GM23338 (cell line): ENCODE measurements around the gene TRPC3. TPM values are rescaled to one million over a fixed set of nuclear protein-coding genes. Genes with fewer than 3 reads are reported as not detected.

Source experiments
- ATAC-seq: fragments of 200-7000 bp; cut with Tn5 transposase; 3 replicates; pipeline ENCODE4 v1.9.1; 2020
- DNase-seq: peaks from one replicate; pipeline ENCODE4 v3.0.0-alpha.2; 2015; ENCODE audit warnings: low spot score
- H2AFZ ChIP-seq: fragments of 200-600 bp; sonication (generic); 2 replicates; pipeline ENCODE4 v1.8.0; 2016; ENCODE audit warnings: antibody characterized with exemption, mild to moderate bottlenecking, moderate library complexity
- H3F3A ChIP-seq: fragments of 200-600 bp; sonication (generic); replicated peaks from 2 replicates; pipeline ENCODE4 v1.8.0; 2017; ENCODE audit warnings: antibody characterized with exemption, mixed run types, low read depth
- H3K27ac ChIP-seq: fragments of 200-600 bp; sonication (generic); 2 replicates; pipeline ENCODE4 v1.6.1; 2016; ENCODE audit warnings: low read depth
- H3K27me3 ChIP-seq: fragments of 200-600 bp; sonication (generic); 2 replicates; pipeline ENCODE4 v1.8.0; 2016; ENCODE audit warnings: mild to moderate bottlenecking, mixed run types, moderate library complexity; ENCODE audit not compliant: insufficient read depth
- H3K36me3 ChIP-seq: fragments of 200-600 bp; sonication (generic); 2 replicates; pipeline ENCODE4 v1.8.0; 2016; ENCODE audit warnings: mild to moderate bottlenecking; ENCODE audit not compliant: insufficient read depth
- H3K4me1 ChIP-seq: fragments of 200-600 bp; sonication (generic); 2 replicates; pipeline ENCODE4 v1.8.0; 2016; ENCODE audit warnings: mild to moderate bottlenecking, moderate library complexity; ENCODE audit not compliant: insufficient read depth
- H3K4me2 ChIP-seq: fragments of 200-600 bp; sonication (generic); 2 replicates; pipeline ENCODE4 v1.7.1; 2017; ENCODE audit warnings: mixed run types
- H3K4me3 ChIP-seq: fragments of 200-600 bp; sonication (generic); 2 replicates; pipeline ENCODE4 v1.6.1; 2016; ENCODE audit warnings: mixed run types
- H3K79me2 ChIP-seq: fragments of 200-600 bp; sonication (generic); replicated peaks from 2 replicates; pipeline ENCODE4 v1.8.0; 2017; ENCODE audit warnings: mild to moderate bottlenecking; ENCODE audit not compliant: insufficient read depth
- H3K9me2 ChIP-seq: fragments of 200-600 bp; sonication (generic); 2 replicates; pipeline ENCODE4 v1.8.0; 2017; ENCODE audit not compliant: insufficient read depth
- H4K20me1 ChIP-seq: fragments of 200-600 bp; sonication (generic); replicated peaks from 2 replicates; pipeline ENCODE4 v1.8.0; 2017; ENCODE audit warnings: mild to moderate bottlenecking; ENCODE audit not compliant: insufficient read depth
- H3K27ac Mint-ChIP-seq: 2 replicates; pipeline ENCODE4 v1.8.0; 2020; ENCODE audit warnings: inconsistent platforms, mild to moderate bottlenecking, moderate library complexity, mixed read lengths
- H3K27me3 Mint-ChIP-seq: 3 replicates; pipeline ENCODE4 v1.8.0; 2022; ENCODE audit warnings: low read depth, mild to moderate bottlenecking, moderate library complexity, mixed read lengths, inconsistent platforms; ENCODE audit not compliant: insufficient read depth, poor library complexity
- H3K36me3 Mint-ChIP-seq: 3 replicates; pipeline ENCODE4 v1.8.0; 2021; ENCODE audit warnings: low read depth, mild to moderate bottlenecking, inconsistent platforms, moderate library complexity, mixed read lengths
- H3K4me1 Mint-ChIP-seq: 3 replicates; pipeline ENCODE4 v1.8.0; 2020; ENCODE audit warnings: mild to moderate bottlenecking, inconsistent platforms, mixed read lengths
- H3K4me3 Mint-ChIP-seq: 3 replicates; pipeline ENCODE4 v1.8.0; 2021; ENCODE audit warnings: moderate library complexity, mild to moderate bottlenecking, inconsistent platforms, mixed read lengths
- H3K9me3 Mint-ChIP-seq: 3 replicates; pipeline ENCODE4 v1.8.0; 2020; ENCODE audit warnings: moderate library complexity, mild to moderate bottlenecking, inconsistent platforms, mixed read lengths
- EZH2 ChIP-seq: fragments of 200-600 bp; sonication (generic); IDR thresholded peaks from one replicate; pipeline ENCODE4 v1.8.0; 2017; ENCODE audit warnings: antibody characterized with exemption, mild to moderate bottlenecking, low read depth; ENCODE audit not compliant: unreplicated experiment
- EZH2phosphoT487 ChIP-seq: fragments of 200-600 bp; sonication (generic); IDR thresholded peaks from one replicate; pipeline ENCODE4 v1.8.1; 2018; ENCODE audit warnings: antibody characterized with exemption; ENCODE audit not compliant: unreplicated experiment
- JUNB ChIP-seq: IDR thresholded peaks from one replicate; pipeline ENCODE4 v1.6.1; 2016; ENCODE audit warnings: antibody characterized with exemption; ENCODE audit not compliant: unreplicated experiment
- NANOG ChIP-seq: IDR thresholded peaks from 2 replicates; pipeline ENCODE4 v1.6.1; 2016; ENCODE audit warnings: antibody characterized with exemption, borderline replicate concordance
- STAT1 ChIP-seq: IDR thresholded peaks from one replicate; pipeline ENCODE4 v1.6.1; 2016; ENCODE audit warnings: antibody characterized with exemption; ENCODE audit not compliant: unreplicated experiment
- polyA plus RNA-seq: library from polyadenylated mRNA; unstranded; fragments of >200 nt; fragmentation: Nextera tagmentation; extraction: Ambion mirVana; gene quantifications from 2 replicates; pipeline ENCODE4 v1.2.1, GENCODE V29; 2016
- total RNA-seq: library from RNA; depleted of rRNA; stranded (reverse); fragments of >200 nt; shearing (Covaris generic); gene quantifications from 2 replicates; pipeline ENCODE4 v1.2.3, GENCODE V29; 2014
- TF ChIP-seq, protein P1 (sequence below): fragments of 250-450 bp; sonication (Bioruptor Pico); IDR thresholded peaks from 2 replicates; pipeline ENCODE4 v1.5.0; 2020; ENCODE audit warnings: mild to moderate bottlenecking, moderate library complexity
- TF ChIP-seq, protein P2 (sequence below): IDR thresholded peaks from 2 replicates; pipeline ENCODE4 v1.6.1; 2016; ENCODE audit warnings: antibody characterized with exemption

TRPC3 gene
- total and polyA plus RNA-seq, 2 experiments from 2014 or later = 0.44 to 1.0 TPM

DNA sequence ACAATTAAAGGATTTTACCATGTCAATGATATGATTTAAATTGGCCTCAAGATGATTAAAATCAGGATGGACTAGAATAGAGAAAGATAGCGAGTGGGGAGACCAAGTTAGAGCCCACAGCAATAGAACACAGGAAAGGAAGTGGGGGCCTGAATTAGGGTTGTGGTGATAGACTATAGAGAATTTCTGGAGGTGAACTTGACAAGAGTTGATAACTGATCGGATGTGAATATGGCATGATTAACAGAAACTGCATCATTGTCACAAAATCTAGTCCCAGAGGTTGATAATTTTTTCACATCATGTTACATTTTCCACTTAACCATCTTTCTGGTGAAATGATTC is 26.3 kb upstream of the TRPC3 start (continued):
- TF ChIP-seq, protein P1, sequence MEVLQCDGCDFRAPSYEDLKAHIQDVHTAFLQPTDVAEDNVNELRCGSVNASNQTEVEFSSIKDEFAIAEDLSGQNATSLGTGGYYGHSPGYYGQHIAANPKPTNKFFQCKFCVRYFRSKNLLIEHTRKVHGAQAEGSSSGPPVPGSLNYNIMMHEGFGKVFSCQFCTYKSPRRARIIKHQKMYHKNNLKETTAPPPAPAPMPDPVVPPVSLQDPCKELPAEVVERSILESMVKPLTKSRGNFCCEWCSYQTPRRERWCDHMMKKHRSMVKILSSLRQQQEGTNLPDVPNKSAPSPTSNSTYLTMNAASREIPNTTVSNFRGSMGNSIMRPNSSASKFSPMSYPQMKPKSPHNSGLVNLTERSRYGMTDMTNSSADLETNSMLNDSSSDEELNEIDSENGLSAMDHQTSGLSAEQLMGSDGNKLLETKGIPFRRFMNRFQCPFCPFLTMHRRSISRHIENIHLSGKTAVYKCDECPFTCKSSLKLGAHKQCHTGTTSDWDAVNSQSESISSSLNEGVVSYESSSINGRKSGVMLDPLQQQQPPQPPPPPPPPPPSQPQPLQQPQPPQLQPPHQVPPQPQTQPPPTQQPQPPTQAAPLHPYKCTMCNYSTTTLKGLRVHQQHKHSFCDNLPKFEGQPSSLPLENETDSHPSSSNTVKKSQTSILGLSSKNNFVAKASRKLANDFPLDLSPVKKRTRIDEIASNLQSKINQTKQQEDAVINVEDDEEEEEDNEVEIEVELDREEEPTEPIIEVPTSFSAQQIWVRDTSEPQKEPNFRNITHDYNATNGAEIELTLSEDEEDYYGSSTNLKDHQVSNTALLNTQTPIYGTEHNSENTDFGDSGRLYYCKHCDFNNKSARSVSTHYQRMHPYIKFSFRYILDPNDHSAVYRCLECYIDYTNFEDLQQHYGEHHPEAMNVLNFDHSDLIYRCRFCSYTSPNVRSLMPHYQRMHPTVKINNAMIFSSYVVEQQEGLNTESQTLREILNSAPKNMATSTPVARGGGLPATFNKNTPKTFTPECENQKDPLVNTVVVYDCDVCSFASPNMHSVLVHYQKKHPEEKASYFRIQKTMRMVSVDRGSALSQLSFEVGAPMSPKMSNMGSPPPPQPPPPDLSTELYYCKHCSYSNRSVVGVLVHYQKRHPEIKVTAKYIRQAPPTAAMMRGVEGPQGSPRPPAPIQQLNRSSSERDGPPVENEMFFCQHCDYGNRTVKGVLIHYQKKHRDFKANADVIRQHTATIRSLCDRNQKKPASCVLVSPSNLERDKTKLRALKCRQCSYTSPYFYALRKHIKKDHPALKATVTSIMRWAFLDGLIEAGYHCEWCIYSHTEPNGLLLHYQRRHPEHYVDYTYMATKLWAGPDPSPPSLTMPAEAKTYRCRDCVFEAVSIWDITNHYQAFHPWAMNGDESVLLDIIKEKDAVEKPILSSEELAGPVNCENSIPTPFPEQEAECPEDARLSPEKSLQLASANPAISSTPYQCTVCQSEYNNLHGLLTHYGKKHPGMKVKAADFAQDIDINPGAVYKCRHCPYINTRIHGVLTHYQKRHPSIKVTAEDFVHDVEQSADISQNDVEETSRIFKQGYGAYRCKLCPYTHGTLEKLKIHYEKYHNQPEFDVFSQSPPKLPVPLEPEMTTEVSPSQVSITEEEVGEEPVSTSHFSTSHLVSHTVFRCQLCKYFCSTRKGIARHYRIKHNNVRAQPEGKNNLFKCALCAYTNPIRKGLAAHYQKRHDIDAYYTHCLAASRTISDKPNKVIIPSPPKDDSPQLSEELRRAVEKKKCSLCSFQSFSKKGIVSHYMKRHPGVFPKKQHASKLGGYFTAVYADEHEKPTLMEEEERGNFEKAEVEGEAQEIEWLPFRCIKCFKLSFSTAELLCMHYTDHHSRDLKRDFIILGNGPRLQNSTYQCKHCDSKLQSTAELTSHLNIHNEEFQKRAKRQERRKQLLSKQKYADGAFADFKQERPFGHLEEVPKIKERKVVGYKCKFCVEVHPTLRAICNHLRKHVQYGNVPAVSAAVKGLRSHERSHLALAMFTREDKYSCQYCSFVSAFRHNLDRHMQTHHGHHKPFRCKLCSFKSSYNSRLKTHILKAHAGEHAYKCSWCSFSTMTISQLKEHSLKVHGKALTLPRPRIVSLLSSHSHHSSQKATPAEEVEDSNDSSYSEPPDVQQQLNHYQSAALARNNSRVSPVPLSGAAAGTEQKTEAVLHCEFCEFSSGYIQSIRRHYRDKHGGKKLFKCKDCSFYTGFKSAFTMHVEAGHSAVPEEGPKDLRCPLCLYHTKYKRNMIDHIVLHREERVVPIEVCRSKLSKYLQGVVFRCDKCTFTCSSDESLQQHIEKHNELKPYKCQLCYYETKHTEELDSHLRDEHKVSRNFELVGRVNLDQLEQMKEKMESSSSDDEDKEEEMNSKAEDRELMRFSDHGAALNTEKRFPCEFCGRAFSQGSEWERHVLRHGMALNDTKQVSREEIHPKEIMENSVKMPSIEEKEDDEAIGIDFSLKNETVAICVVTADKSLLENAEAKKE (CRISPR knock-in tag) = no peak
- TF ChIP-seq STAT1 = no peak
- TF ChIP-seq NANOG = no peak
- no peak for TF ChIP-seq JUNB
- no peak for TF ChIP-seq EZH2phosphoT487
- TF ChIP-seq EZH2 = no peak

DNA sequence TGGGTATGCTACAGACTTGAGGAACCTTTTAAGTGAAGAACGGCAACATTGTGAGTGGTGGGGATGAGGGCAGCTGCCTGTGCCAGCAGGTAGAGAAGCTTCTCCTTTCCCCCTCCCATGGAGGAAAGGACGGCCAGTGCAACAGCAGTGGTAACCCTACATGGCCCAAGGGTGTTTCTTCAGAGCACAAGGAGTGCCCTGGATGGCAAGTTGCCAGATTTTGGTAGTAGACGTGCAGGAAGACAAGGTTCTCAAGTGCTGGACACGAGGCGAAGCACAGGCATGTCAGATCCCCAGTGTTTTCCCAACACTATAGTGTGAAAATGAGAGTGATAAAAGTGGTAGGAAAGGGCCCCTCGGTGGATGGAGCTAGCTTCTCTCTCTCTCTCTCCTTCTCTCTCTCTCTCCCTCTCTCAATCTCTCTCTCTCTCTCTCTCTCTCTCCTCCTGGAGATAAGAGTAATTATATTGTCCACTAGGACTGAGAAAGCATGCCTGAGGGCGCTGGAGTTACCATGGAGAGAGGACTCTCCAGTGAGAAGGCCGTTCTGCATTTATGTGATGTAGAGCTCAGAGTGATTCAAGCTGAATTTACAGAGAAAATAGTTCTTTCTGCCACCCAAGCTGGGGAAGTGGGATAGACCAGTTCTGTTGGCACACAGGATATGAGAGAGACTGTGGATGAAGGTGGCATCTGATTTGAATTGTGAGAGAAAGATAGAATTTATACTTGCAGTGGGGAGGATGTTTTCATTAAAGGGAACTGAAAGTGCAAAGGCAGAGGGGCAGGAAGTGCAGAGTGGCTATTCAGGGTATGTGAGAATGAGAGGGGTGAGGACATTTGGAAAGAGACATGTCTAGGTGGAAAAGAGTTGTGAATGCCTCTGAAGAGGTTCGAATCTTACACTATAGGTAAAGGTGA is 25.7 kb upstream of the TRPC3 start:
- Histone ChIP-seq H4K20me1 (no peaks in the 10 kb centered on the region), H3K27me3 (no peaks in the 10 kb centered on the region), H3K4me1 (no peaks in the 10 kb centered on the region), H3K4me2 (no peak overlapping the region), H3K36me3 (no peaks in the 10 kb centered on the region), H3F3A (no peaks in the 10 kb centered on the region), H3K27ac (no peak overlapping the region), H3K79me2 (no peaks in the 10 kb centered on the region), H3K4me3 (no peak overlapping the region), H2AFZ (peak overlapping the region; percentile 66; the same call in 1 of the 2 replicates), H3K9me2 (no peaks in the 10 kb centered on the region)
- Mint-ChIP-seq H3K4me1 (peaks cover 2% of the 10 kb centered on the region; the same call in 1 of the 3 replicates), H3K27ac (no peak overlapping the region), H3K4me3 (no peak overlapping the region), H3K27me3 (peaks cover 2% of the 10 kb centered on the region), H3K36me3 (no peaks in the 10 kb centered on the region), H3K9me3 (no peaks in the 10 kb centered on the region)
- no peak for ATAC-seq
- no peak for DNase-seq
- TF ChIP-seq, protein P2, sequence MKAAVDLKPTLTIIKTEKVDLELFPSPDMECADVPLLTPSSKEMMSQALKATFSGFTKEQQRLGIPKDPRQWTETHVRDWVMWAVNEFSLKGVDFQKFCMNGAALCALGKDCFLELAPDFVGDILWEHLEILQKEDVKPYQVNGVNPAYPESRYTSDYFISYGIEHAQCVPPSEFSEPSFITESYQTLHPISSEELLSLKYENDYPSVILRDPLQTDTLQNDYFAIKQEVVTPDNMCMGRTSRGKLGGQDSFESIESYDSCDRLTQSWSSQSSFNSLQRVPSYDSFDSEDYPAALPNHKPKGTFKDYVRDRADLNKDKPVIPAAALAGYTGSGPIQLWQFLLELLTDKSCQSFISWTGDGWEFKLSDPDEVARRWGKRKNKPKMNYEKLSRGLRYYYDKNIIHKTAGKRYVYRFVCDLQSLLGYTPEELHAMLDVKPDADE = no peak
- TF ChIP-seq, protein P1 (CRISPR knock-in tag) = no peak
